Fibroblast of lung (primary cell): ENCODE data around the gene ZGLP1. TPM values are rescaled to one million over a fixed set of nuclear protein-coding genes. Genes with fewer than 3 reads are reported as not detected.

ENCODE experiments used
- DNase-seq, 2 donors: peaks; one replicate each; pipeline versions ENCODE4 v3.0.0 to v3.0.0-alpha.2; 2010; ENCODE audit warnings: low read depth in 2 of 2
- H2AFZ ChIP-seq: 2 replicates; pipeline ENCODE4 v1.5.1; 2012; ENCODE audit warnings: low read length, control low read depth, inconsistent platforms
- H3K27ac ChIP-seq: 2 replicates; pipeline ENCODE4 v1.5.1; 2011; ENCODE audit warnings: low read length, control low read depth; ENCODE audit not compliant: insufficient read depth
- H3K27me3 ChIP-seq: 2 replicates; pipeline ENCODE4 v1.5.1; 2011; ENCODE audit warnings: mild to moderate bottlenecking, low read length; ENCODE audit not compliant: control insufficient read depth, insufficient read depth
- H3K36me3 ChIP-seq: 2 replicates; pipeline ENCODE4 v1.5.1; 2011; ENCODE audit warnings: low read length; ENCODE audit not compliant: control insufficient read depth, insufficient read depth
- H3K4me1 ChIP-seq: 2 replicates; pipeline ENCODE4 v1.5.1; 2011; ENCODE audit warnings: low read length; ENCODE audit not compliant: control insufficient read depth, insufficient read depth; ENCODE audit errors: extremely low read depth
- H3K4me2 ChIP-seq: 2 replicates; pipeline ENCODE4 v1.5.1; 2011; ENCODE audit warnings: low read length, control low read depth; ENCODE audit not compliant: insufficient read depth; ENCODE audit errors: extremely low read depth
- H3K4me3 ChIP-seq, 4 experiments: fragments of 200-600 bp in 1 of 4; sonication (generic) in 1 of 4; replicated peaks in 1 of 4; 2 replicates each; pipeline ENCODE4 v1.5.1; 2011 to 2016; ENCODE audit warnings: low read length in 4 of 4, low read depth in 3 of 4, mild to moderate bottlenecking in 3 of 4, control low read depth in 2 of 4, inconsistent platforms in 1 of 4, mixed read lengths in 1 of 4; ENCODE audit not compliant: insufficient read depth in 1 of 4; ENCODE audit errors: control extremely low read depth in 1 of 4
- H3K79me2 ChIP-seq: 2 replicates; pipeline ENCODE4 v1.5.1; 2012; ENCODE audit warnings: mild to moderate bottlenecking, low read length, inconsistent platforms; ENCODE audit not compliant: control insufficient read depth, insufficient read depth
- H3K9ac ChIP-seq: 2 replicates; pipeline ENCODE4 v1.5.1; 2011; ENCODE audit warnings: mild to moderate bottlenecking, low read length, control low read depth; ENCODE audit not compliant: insufficient read depth
- H3K9me3 ChIP-seq: 2 replicates; pipeline ENCODE4 v1.5.1; 2012; ENCODE audit warnings: low read depth, low read length; ENCODE audit not compliant: control insufficient read depth, insufficient read depth
- H4K20me1 ChIP-seq: 2 replicates; pipeline ENCODE4 v1.5.1; 2011; ENCODE audit warnings: low read length; ENCODE audit not compliant: control insufficient read depth, insufficient read depth; ENCODE audit errors: extremely low read depth
- CTCF ChIP-seq, 2 donors: IDR thresholded peaks in 1 of 2; conservative IDR thresholded peaks in 1 of 2; 1 replicate in 1 of 2; 2 replicates in 1 of 2; pipeline ENCODE4 v1.5.1; 2011 to 2012; ENCODE audit warnings: low read length in 2 of 2, control low read depth in 1 of 2, inconsistent platforms in 1 of 2, low read depth in 1 of 2, mild to moderate bottlenecking in 1 of 2
- EZH2 ChIP-seq: IDR thresholded peaks from 2 replicates; pipeline ENCODE4 v1.5.1; 2012; ENCODE audit warnings: low read length, control low read depth, mild to moderate bottlenecking; ENCODE audit errors: missing control alignments
- polyA plus RNA-seq, 2 donors: library from polyadenylated mRNA; depleted of rRNA in 1 of 2; stranded (reverse) in 1 of 2; unstranded in 1 of 2; fragments of >200 nt; gene quantifications; 2 replicates each; pipeline ENCODE4 v1.2.1, GENCODE V29; 2011 to 2012; ENCODE audit warnings: missing spikeins in 1 of 2
- total RNA-seq: library from RNA; depleted of rRNA; stranded (reverse); fragments of >200 nt; gene quantifications from 2 replicates; pipeline ENCODE4 v1.2.1, GENCODE V29; 2014

ZGLP1 gene
- total and polyA plus RNA-seq, 2 donors (not counting 1 experiment from before 2014, with no cell fraction given), result 0.35 to 0.66 TPM

- Histone ChIP-seq H3K9me3 (no peaks in the 10 kb centered on the region), H2AFZ (no peak overlapping the region), H3K79me2 (no peaks in the 10 kb centered on the region), H3K4me1 (no peaks in the 10 kb centered on the region), H3K36me3 (peaks cover 26% of the 10 kb centered on the region), H3K27ac (no peak overlapping the region), H3K4me2 (no peak overlapping the region), H3K27me3 (no peaks in the 10 kb centered on the region), H3K4me3 (no peak overlapping the region), H3K9ac (no peak overlapping the region), H4K20me1 (no peaks in the 10 kb centered on the region)
- no peak for DNase-seq
- TF ChIP-seq EZH2 (no peak), CTCF (conservative IDR thresholded peaks at IDR 0.05 in 1 of 2, IDR thresholded peaks at IDR 0.05 in 1 of 2; ENCODE audit: low read depth in 1 of 2, low read length in 2 of 2) (no peak)
Measured at GRCh38 chr19:10318807-10319682, 9.4 kb upstream of the ZGLP1 start.

GRCh38 chr19:10317857-10318462 is 8.3 kb upstream of the ZGLP1 start:
- Histone ChIP-seq H3K9ac (no peak overlapping the region), H3K79me2 (no peaks in the 10 kb centered on the region), H3K27ac (no peak overlapping the region), H4K20me1 (no peaks in the 10 kb centered on the region), H3K9me3 (no peaks in the 10 kb centered on the region), H2AFZ (no peak overlapping the region), H3K4me2 (no peak overlapping the region), H3K36me3 (peaks cover 24% of the 10 kb centered on the region), H3K4me3 (no peak overlapping the region), H3K27me3 (no peaks in the 10 kb centered on the region), H3K4me1 (no peaks in the 10 kb centered on the region)
- DNase-seq, result no peak
- no peak for TF ChIP-seq CTCF (conservative IDR thresholded peaks at IDR 0.05 in 1 of 2, IDR thresholded peaks at IDR 0.05 in 1 of 2; ENCODE audit: low read depth in 1 of 2, low read length in 2 of 2)
- TF ChIP-seq EZH2, result no peak

- no peaks in the 10 kb centered on the region for H4K20me1 ChIP-seq
- H2AFZ ChIP-seq, result no peak overlapping the region
- H3K4me3 ChIP-seq, result no peak overlapping the region
- no peaks in the 10 kb centered on the region for H3K9me3 ChIP-seq
- H3K4me1 ChIP-seq, result no peaks in the 10 kb centered on the region
- TF ChIP-seq EZH2, result no peak
- TF ChIP-seq CTCF (conservative IDR thresholded peaks at IDR 0.05 in 1 of 2, IDR thresholded peaks at IDR 0.05 in 1 of 2; ENCODE audit: low read depth in 1 of 2, low read length in 2 of 2), result no peak
- H3K9ac ChIP-seq, result no peak overlapping the region
- H3K27me3 ChIP-seq, result no peaks in the 10 kb centered on the region
- no peak overlapping the region for H3K4me2 ChIP-seq
- H3K79me2 ChIP-seq, result no peaks in the 10 kb centered on the region
- H3K36me3 ChIP-seq, result peaks cover 22% of the 10 kb centered on the region
- DNase-seq, result no peak
- no peak overlapping the region for H3K27ac ChIP-seq
Measured at GRCh38 chr19:10317045-10317856, 7.6 kb upstream of the ZGLP1 start.
